GM23338 (cell line): ENCODE results near the gene PBX3. TPM values are rescaled to one million over a fixed set of nuclear protein-coding genes. Genes with fewer than 3 reads are reported as not detected.

Source experiments
- ATAC-seq: fragments of 200-7000 bp; cut with Tn5 transposase; 3 replicates; pipeline ENCODE4 v1.9.1; 2020
- DNase-seq: peaks from one replicate; pipeline ENCODE4 v3.0.0-alpha.2; 2015; ENCODE audit warnings: low spot score
- H2AFZ ChIP-seq: fragments of 200-600 bp; sonication (generic); 2 replicates; pipeline ENCODE4 v1.8.0; 2016; ENCODE audit warnings: antibody characterized with exemption, mild to moderate bottlenecking, moderate library complexity
- H3F3A ChIP-seq: fragments of 200-600 bp; sonication (generic); replicated peaks from 2 replicates; pipeline ENCODE4 v1.8.0; 2017; ENCODE audit warnings: antibody characterized with exemption, mixed run types, low read depth
- H3K27ac ChIP-seq: fragments of 200-600 bp; sonication (generic); 2 replicates; pipeline ENCODE4 v1.6.1; 2016; ENCODE audit warnings: low read depth
- H3K27me3 ChIP-seq: fragments of 200-600 bp; sonication (generic); 2 replicates; pipeline ENCODE4 v1.8.0; 2016; ENCODE audit warnings: mild to moderate bottlenecking, mixed run types, moderate library complexity; ENCODE audit not compliant: insufficient read depth
- H3K36me3 ChIP-seq: fragments of 200-600 bp; sonication (generic); 2 replicates; pipeline ENCODE4 v1.8.0; 2016; ENCODE audit warnings: mild to moderate bottlenecking; ENCODE audit not compliant: insufficient read depth
- H3K4me1 ChIP-seq: fragments of 200-600 bp; sonication (generic); 2 replicates; pipeline ENCODE4 v1.8.0; 2016; ENCODE audit warnings: mild to moderate bottlenecking, moderate library complexity; ENCODE audit not compliant: insufficient read depth
- H3K4me2 ChIP-seq: fragments of 200-600 bp; sonication (generic); 2 replicates; pipeline ENCODE4 v1.7.1; 2017; ENCODE audit warnings: mixed run types
- H3K4me3 ChIP-seq: fragments of 200-600 bp; sonication (generic); 2 replicates; pipeline ENCODE4 v1.6.1; 2016; ENCODE audit warnings: mixed run types
- H3K79me2 ChIP-seq: fragments of 200-600 bp; sonication (generic); replicated peaks from 2 replicates; pipeline ENCODE4 v1.8.0; 2017; ENCODE audit warnings: mild to moderate bottlenecking; ENCODE audit not compliant: insufficient read depth
- H3K9me2 ChIP-seq: fragments of 200-600 bp; sonication (generic); 2 replicates; pipeline ENCODE4 v1.8.0; 2017; ENCODE audit not compliant: insufficient read depth
- H4K20me1 ChIP-seq: fragments of 200-600 bp; sonication (generic); replicated peaks from 2 replicates; pipeline ENCODE4 v1.8.0; 2017; ENCODE audit warnings: mild to moderate bottlenecking; ENCODE audit not compliant: insufficient read depth
- H3K27ac Mint-ChIP-seq: 2 replicates; pipeline ENCODE4 v1.8.0; 2020; ENCODE audit warnings: inconsistent platforms, mild to moderate bottlenecking, moderate library complexity, mixed read lengths
- H3K27me3 Mint-ChIP-seq: 3 replicates; pipeline ENCODE4 v1.8.0; 2022; ENCODE audit warnings: low read depth, mild to moderate bottlenecking, moderate library complexity, mixed read lengths, inconsistent platforms; ENCODE audit not compliant: insufficient read depth, poor library complexity
- H3K36me3 Mint-ChIP-seq: 3 replicates; pipeline ENCODE4 v1.8.0; 2021; ENCODE audit warnings: low read depth, mild to moderate bottlenecking, inconsistent platforms, moderate library complexity, mixed read lengths
- H3K4me1 Mint-ChIP-seq: 3 replicates; pipeline ENCODE4 v1.8.0; 2020; ENCODE audit warnings: mild to moderate bottlenecking, inconsistent platforms, mixed read lengths
- H3K4me3 Mint-ChIP-seq: 3 replicates; pipeline ENCODE4 v1.8.0; 2021; ENCODE audit warnings: moderate library complexity, mild to moderate bottlenecking, inconsistent platforms, mixed read lengths
- H3K9me3 Mint-ChIP-seq: 3 replicates; pipeline ENCODE4 v1.8.0; 2020; ENCODE audit warnings: moderate library complexity, mild to moderate bottlenecking, inconsistent platforms, mixed read lengths
- CREB1 ChIP-seq: fragments of 250-450 bp; sonication (Bioruptor Pico); IDR thresholded peaks from 2 replicates; pipeline ENCODE4 v1.5.0; 2020; ENCODE audit warnings: low read depth, mild to moderate bottlenecking, moderate library complexity
- CTCF ChIP-seq, 2 experiments: fragments of 200-600 bp in 1 of 2; sonication (generic) in 1 of 2; conservative IDR thresholded peaks; 2 replicates each; pipeline versions ENCODE4 v1.5.1 to v1.6.1; 2016 to 2017; ENCODE audit warnings: antibody characterized with exemption in 2 of 2, low read depth in 2 of 2, mild to moderate bottlenecking in 2 of 2, moderate library complexity in 1 of 2
- ETS1 ChIP-seq: IDR thresholded peaks from 2 replicates; pipeline ENCODE4 v1.6.1; 2016; ENCODE audit warnings: antibody characterized with exemption
- EZH2 ChIP-seq: fragments of 200-600 bp; sonication (generic); IDR thresholded peaks from one replicate; pipeline ENCODE4 v1.8.0; 2017; ENCODE audit warnings: antibody characterized with exemption, mild to moderate bottlenecking, low read depth; ENCODE audit not compliant: unreplicated experiment
- EZH2phosphoT487 ChIP-seq: fragments of 200-600 bp; sonication (generic); IDR thresholded peaks from one replicate; pipeline ENCODE4 v1.8.1; 2018; ENCODE audit warnings: antibody characterized with exemption; ENCODE audit not compliant: unreplicated experiment
- JUNB ChIP-seq: IDR thresholded peaks from one replicate; pipeline ENCODE4 v1.6.1; 2016; ENCODE audit warnings: antibody characterized with exemption; ENCODE audit not compliant: unreplicated experiment
- NANOG ChIP-seq: IDR thresholded peaks from 2 replicates; pipeline ENCODE4 v1.6.1; 2016; ENCODE audit warnings: antibody characterized with exemption, borderline replicate concordance
- POLR2AphosphoS5 ChIP-seq: IDR thresholded peaks from 2 replicates; pipeline ENCODE4 v1.6.1; 2016; ENCODE audit warnings: antibody characterized with exemption, low read depth
- REST ChIP-seq: IDR thresholded peaks from one replicate; pipeline ENCODE4 v1.6.1; 2018; ENCODE audit warnings: antibody characterized with exemption; ENCODE audit not compliant: unreplicated experiment
- STAT1 ChIP-seq: IDR thresholded peaks from one replicate; pipeline ENCODE4 v1.6.1; 2016; ENCODE audit warnings: antibody characterized with exemption; ENCODE audit not compliant: unreplicated experiment
- ZNF114 ChIP-seq: fragments of 250-450 bp; sonication (Bioruptor Pico); IDR thresholded peaks from 2 replicates; pipeline ENCODE4 v1.5.0; 2020; ENCODE audit warnings: mild to moderate bottlenecking, moderate library complexity
- ZNF331 ChIP-seq: fragments of 250-450 bp; sonication (Bioruptor Pico); IDR thresholded peaks from 2 replicates; pipeline ENCODE4 v1.5.0; 2020; ENCODE audit warnings: low read depth, mild to moderate bottlenecking, moderate library complexity
- ZNF462 ChIP-seq: fragments of 250-450 bp; sonication (Bioruptor Pico); IDR thresholded peaks from 2 replicates; pipeline ENCODE4 v1.5.0; 2020; ENCODE audit warnings: mild to moderate bottlenecking, moderate library complexity
- polyA plus RNA-seq: library from polyadenylated mRNA; unstranded; fragments of >200 nt; fragmentation: Nextera tagmentation; extraction: Ambion mirVana; gene quantifications from 2 replicates; pipeline ENCODE4 v1.2.1, GENCODE V29; 2016
- total RNA-seq: library from RNA; depleted of rRNA; stranded (reverse); fragments of >200 nt; shearing (Covaris generic); gene quantifications from 2 replicates; pipeline ENCODE4 v1.2.3, GENCODE V29; 2014

The PBX3 gene
- total and polyA plus RNA-seq, 2 experiments from 2014 or later, result 28.9 to 50.5 TPM

- Histone ChIP-seq H3K9me2 (no peaks in the 10 kb centered on the region), H3K4me3 (no peak overlapping the region), H3F3A (no peaks in the 10 kb centered on the region), H3K27ac (peak overlapping the region; percentile 40; the same call in 1 of the 2 replicates), H3K79me2 (peaks cover 79% of the 10 kb centered on the region), H2AFZ (no peak overlapping the region), H3K4me1 (peaks cover 36% of the 10 kb centered on the region), H3K27me3 (no peaks in the 10 kb centered on the region), H4K20me1 (no peaks in the 10 kb centered on the region), H3K36me3 (no peaks in the 10 kb centered on the region), H3K4me2 (no peak overlapping the region)
- no peaks in the 10 kb centered on the region for H3K9me3 Mint-ChIP-seq
- no peak overlapping the region for H3K4me3 Mint-ChIP-seq
- DNase-seq (no peak), ATAC-seq (no peak)
- H3K27me3 Mint-ChIP-seq, result no peaks in the 10 kb centered on the region
- TF ChIP-seq REST (no peak), ETS1 (no peak), EZH2 (no peak), CTCF (conservative IDR thresholded peaks at IDR 0.05; ENCODE audit: low read depth in 2 of 2) (no peak), ZNF462 (CRISPR knock-in tag) (no peak), ZNF331 (CRISPR knock-in tag) (no peak), NANOG (no peak), JUNB (no peak), EZH2phosphoT487 (no peak), ZNF114 (CRISPR knock-in tag) (no peak), POLR2AphosphoS5 (no peak), STAT1 (no peak), CREB1 (CRISPR knock-in tag) (no peak)
- peaks cover 58% of the 10 kb centered on the region for H3K4me1 Mint-ChIP-seq
- H3K36me3 Mint-ChIP-seq, result no peaks in the 10 kb centered on the region
- H3K27ac Mint-ChIP-seq, result peak overlapping the region; percentile 21
Observed at GRCh38 chr9:125904155-125904851, 157.1 kb downstream of the PBX3 start.
